Spinal cord (tissue), 10 donors: ENCODE results near the gene LCN10. TPM values are rescaled to one million over a fixed set of nuclear protein-coding genes. Genes with fewer than 3 reads are reported as not detected.
"Not testable (repeated sequence)": the region's sequence is repeated elsewhere in the genome, so short reads cannot be mapped to it uniquely, and the experiment has no call there.

ENCODE experiments used
- DNase-seq, 6 donors: peaks; one replicate each; pipeline versions ENCODE4 v3.0.0 to v3.0.0-alpha.2; 2013 to 2015; ENCODE audit warnings: low spot score in 6 of 6, low read depth in 4 of 6
- H3K27ac ChIP-seq: one replicate; pipeline ENCODE4 v1.5.1; 2013; ENCODE audit warnings: low read depth, low read length, control low read depth
- H3K27me3 ChIP-seq: one replicate; pipeline ENCODE4 v1.6.1; 2013; ENCODE audit warnings: low read length; ENCODE audit not compliant: control insufficient read depth, insufficient read depth
- H3K36me3 ChIP-seq: one replicate; pipeline ENCODE4 v1.6.1; 2013; ENCODE audit warnings: low read length; ENCODE audit not compliant: control insufficient read depth, insufficient read depth
- H3K4me1 ChIP-seq: one replicate; pipeline ENCODE4 v1.6.1; 2013; ENCODE audit warnings: low read length; ENCODE audit not compliant: control insufficient read depth, insufficient read depth
- H3K4me3 ChIP-seq: one replicate; pipeline ENCODE4 v1.5.1; 2013; ENCODE audit warnings: low read depth, low read length, control low read depth
- H3K9me3 ChIP-seq: one replicate; pipeline ENCODE4 v1.6.1; 2013; ENCODE audit warnings: low read length; ENCODE audit not compliant: control insufficient read depth, insufficient read depth
- WGBS: methylation state at CpG from one replicate; pipeline ENCODE4 v1.1.5; 2013; ENCODE audit warnings: missing lambda C conversion rate; ENCODE audit not compliant: insufficient coverage; 5-methylcytosine and 5-hydroxymethylcytosine counted together
- polyA plus RNA-seq, 2 donors: library from polyadenylated mRNA; unstranded; fragments of 120-200 nt; gene quantifications; one replicate each; pipeline ENCODE4 v1.2.1, GENCODE V29; 2013; ENCODE audit not compliant: insufficient read length in 2 of 2
- total RNA-seq, 2 donors: library from RNA; depleted of rRNA in 1 of 2; stranded (reverse); fragments of 120-200 nt in 1 of 2; fragments of >200 nt in 1 of 2; gene quantifications; one replicate each; pipeline versions ENCODE4 v1.2.3 to v1.2.4, GENCODE V29; 2013 to 2014
- donor health status: healthy.

LCN10 gene
- total and polyA plus RNA-seq, 4 donors = not detected

DNA sequence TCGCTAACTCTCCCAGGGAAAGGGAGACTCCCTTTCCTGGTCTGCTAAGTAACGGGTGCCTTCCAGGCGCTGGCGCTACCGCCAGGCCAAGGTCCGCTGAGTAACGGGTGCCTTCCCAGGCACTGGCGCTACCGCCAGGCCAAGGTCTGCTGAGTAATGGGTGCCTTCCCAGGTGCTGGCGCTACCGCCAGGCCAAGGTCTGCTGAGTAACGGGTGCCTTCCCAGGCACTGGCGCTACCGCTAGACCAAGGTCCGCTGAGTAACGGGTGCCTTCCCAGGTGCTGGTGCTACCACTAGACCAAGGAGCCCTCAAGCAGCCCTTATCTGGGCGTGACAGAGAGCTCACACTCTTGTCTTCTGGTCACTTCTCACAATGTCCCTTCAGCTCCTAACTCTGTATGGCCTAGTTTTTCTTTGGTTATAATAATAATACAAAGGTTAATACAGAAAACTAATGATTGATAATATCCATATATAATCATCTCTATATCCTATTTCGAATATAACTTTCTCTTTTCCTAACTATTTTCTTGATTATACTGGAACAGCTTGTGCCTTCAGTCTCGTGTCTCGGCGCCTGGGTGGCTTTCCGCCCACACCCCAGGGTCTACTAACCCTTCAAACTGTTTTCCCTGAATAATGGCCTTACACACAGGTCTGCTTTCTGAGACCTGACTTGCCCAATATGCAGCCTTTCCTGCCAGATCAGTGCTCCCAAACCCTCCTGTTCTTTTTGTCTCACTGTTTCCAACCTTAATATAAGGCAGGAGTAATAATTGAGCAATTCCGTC lies 43.0 kb upstream of the LCN10 start:
- not testable (repeated sequence) for H3K4me1 ChIP-seq, DNase-seq, H3K4me3 ChIP-seq, H3K27me3 ChIP-seq, H3K27ac ChIP-seq, H3K36me3 ChIP-seq, H3K9me3 ChIP-seq
- WGBS = 85% methylated on average over 22 of the region's 23 CpGs

DNA sequence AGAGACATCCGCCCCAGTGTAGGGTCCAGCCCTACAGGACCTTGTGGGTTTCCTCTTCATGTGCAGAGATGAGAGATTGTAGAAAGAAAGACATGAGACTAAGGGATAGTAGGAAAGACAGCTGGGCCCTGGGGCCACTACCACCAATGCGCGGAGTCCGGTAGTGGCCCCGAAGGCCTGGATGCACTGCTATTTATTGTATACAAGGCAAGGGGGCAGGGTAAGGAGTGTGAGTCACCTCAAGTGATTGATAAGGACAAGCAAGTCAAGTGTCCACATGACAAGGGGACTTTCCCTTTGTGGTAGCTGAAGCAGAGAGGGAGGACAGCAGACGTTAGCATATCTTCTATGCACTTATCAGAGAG lies 42.2 kb upstream of the LCN10 start:
- Histone ChIP-seq H3K27me3 (no peaks in the 10 kb centered on the region), H3K27ac (no peak overlapping the region), H3K4me3 (no peak overlapping the region), H3K36me3 (no peaks in the 10 kb centered on the region), H3K9me3 (no peaks in the 10 kb centered on the region), H3K4me1 (peaks cover 8% of the 10 kb centered on the region)
- no peak for DNase-seq
- 96% methylated on average over 6 of the region's 6 CpGs for WGBS

DNA sequence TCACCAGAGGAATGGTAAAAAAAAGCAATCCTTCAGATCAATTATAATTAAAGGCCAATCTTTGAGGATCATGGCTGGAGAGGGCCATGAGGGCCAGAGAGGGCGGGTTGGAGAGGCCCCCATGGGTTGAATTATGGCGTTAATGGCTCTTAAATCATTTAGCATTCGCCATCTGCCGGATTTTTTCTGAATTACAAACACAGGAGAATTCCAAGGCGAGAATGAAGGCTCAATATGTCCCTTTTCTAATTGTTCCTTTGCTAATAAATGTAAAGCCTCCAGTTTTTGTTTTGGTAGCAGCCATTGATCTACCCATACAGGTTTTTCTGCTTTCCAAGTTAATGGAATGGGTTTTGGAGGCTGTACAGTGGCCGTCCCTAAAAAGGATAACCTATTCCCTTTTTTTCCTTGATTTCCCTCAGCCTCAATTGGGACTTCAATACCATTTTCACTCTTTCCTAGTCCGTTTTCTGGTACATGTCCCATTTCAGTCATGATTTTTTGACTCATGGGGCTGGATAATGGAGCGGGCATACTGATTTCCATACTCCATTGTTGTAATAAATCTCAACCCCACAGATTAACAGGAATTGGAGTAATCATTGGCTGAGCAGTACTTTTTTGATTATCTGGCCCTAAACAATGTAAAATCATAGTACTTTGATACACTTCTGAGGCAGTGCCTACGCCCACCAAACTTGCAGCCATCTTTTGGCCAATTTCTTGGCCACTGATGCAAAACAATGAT lies 41.7 kb upstream of the LCN10 start:
- no peak overlapping the region for H3K27ac ChIP-seq
- H3K9me3 ChIP-seq = no peaks in the 10 kb centered on the region
- H3K27me3 ChIP-seq = no peaks in the 10 kb centered on the region
- WGBS = 79% methylated on average over 3 of the region's 9 CpGs
- no peak overlapping the region for H3K4me3 ChIP-seq
- DNase-seq = peak in 1 of 6 donors; percentile 67
- no peaks in the 10 kb centered on the region for H3K36me3 ChIP-seq
- peaks cover 5% of the 10 kb centered on the region for H3K4me1 ChIP-seq

DNA sequence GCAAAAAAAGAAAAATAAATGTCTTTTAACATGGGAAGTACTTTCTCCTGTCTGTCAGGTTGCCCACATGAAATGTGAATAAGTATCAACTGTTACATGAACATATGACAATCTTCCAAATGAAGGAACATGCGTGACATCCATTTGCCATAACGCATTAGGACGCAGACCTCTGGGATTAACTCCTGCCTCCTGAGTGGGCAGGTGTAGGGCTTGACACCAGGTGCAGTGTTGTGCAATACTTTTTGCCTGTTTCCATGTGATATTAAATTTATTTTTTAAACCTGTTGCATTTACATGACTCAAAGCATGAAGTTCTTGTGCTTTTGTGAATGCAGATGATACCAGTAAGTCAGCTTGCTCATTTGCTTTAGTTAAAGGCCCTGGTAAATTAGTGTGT lies 39.7 kb upstream of the LCN10 start:
- WGBS = no CpG with 5 or more reads among the region's 3 CpGs
- H3K36me3 ChIP-seq = no peaks in the 10 kb centered on the region
- no peak overlapping the region for H3K27ac ChIP-seq
- H3K4me1 ChIP-seq = peaks cover 1% of the 10 kb centered on the region
- no peak overlapping the region for H3K4me3 ChIP-seq
- peaks cover 3% of the 10 kb centered on the region for H3K27me3 ChIP-seq
- DNase-seq = no peak
- H3K9me3 ChIP-seq = no peaks in the 10 kb centered on the region

DNA sequence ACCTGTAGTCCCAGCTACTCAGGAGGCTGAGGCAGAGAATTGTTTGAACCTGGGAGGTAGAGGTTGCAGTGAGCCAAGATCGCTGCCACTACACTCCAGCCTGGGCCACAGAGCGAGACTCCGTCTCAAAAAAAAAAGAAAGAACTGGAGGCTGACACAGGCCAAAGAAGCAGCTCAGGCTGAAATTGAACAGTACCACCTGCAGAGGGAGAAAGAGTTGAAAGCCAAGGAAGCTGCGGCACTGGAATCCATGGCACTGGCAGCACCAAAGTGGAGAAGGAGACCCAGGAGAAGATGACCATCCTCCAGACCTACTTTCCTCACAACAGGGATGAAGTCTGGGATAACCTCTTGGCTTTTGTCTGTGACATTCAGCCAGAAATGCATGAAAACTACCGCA lies 37.1 kb upstream of the LCN10 start:
- Histone ChIP-seq H3K9me3 (no peaks in the 10 kb centered on the region), H3K36me3 (no peaks in the 10 kb centered on the region), H3K4me1 (no peaks in the 10 kb centered on the region), H3K4me3 (no peak overlapping the region), H3K27ac (no peak overlapping the region), H3K27me3 (peaks cover 3% of the 10 kb centered on the region)
- WGBS = 47% methylated on average over 3 of the region's 5 CpGs
- DNase-seq = no peak

DNA sequence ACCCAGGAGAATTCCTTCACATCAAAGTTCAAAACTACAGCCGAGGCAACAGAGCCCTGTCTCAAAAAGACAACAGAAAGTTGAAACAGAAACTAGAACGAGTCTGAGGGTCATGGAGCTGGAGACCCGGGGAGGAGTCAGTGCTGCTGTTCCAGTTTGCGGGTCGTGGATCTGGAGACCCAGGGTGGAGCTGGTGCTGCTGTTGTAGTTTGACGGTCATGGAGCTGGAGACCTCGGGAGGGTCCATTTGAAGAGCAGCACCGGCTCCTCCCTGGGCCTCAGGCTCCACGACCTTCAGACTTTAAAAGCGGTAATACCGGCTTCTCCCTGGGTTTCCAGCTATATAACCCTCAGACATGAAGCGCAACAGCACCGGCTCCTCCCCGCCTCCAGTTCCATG lies 34.6 kb upstream of the LCN10 start:
- Histone ChIP-seq H3K27ac (peak overlapping the region; percentile 33), H3K4me1 (no peaks in the 10 kb centered on the region), H3K4me3 (no peak overlapping the region), H3K9me3 (no peaks in the 10 kb centered on the region), H3K27me3 (peaks cover 3% of the 10 kb centered on the region), H3K36me3 (no peaks in the 10 kb centered on the region)
- 87% methylated on average over 14 of the region's 14 CpGs for WGBS
- DNase-seq = no peak

DNA sequence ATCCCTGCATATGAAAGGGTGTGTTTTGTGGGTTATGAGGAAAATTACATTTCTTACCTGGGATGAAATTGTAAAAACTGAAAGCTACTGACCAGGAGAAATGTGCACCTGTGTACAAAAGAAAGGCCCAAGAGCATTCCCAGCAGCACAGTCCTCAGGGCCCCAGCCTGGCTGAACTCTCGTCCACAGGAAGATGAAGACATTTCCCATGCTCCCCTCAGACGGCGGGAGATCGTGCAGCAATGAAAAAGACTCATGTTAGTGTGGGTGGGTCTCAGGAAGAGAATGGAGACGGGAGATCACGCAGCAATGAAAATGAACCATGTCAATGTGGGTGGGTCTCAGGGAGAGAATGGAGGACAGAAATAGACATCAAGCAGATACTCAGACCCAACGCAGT lies 34.2 kb upstream of the LCN10 start:
- H3K27me3 ChIP-seq = peaks cover 3% of the 10 kb centered on the region
- no peaks in the 10 kb centered on the region for H3K4me1 ChIP-seq
- H3K4me3 ChIP-seq = no peak overlapping the region
- H3K9me3 ChIP-seq = no peaks in the 10 kb centered on the region
- H3K36me3 ChIP-seq = no peaks in the 10 kb centered on the region
- DNase-seq = no peak
- H3K27ac ChIP-seq = peak overlapping the region; percentile 33
- WGBS = 73% methylated on average over 7 of the region's 7 CpGs

DNA sequence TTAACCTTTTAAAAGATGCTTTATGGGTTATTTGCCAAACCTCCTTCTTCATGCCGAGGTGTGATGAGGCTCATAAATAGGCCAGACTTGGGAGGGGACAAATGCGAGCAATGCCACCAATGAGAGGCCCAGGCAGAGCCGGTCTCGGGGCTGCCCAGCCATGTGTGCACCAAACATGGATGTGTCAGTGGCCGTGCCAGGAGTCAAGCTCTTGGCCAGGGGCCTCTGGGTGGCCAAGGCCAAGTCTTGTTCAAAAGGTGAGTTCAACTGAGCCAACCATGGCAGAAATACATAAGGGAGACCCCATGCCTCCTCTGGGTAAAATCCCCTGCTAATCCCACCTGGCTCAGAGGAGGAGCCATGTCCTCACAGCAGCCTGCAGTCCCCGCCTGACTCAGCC lies 32.5 kb upstream of the LCN10 start:
- H3K27ac ChIP-seq = no peak overlapping the region
- no peaks in the 10 kb centered on the region for H3K4me1 ChIP-seq
- DNase-seq = no peak
- H3K9me3 ChIP-seq = no peaks in the 10 kb centered on the region
- H3K27me3 ChIP-seq = peaks cover 3% of the 10 kb centered on the region
- WGBS = 82% methylated on average over 5 of the region's 6 CpGs
- H3K4me3 ChIP-seq = no peak overlapping the region
- H3K36me3 ChIP-seq = no peaks in the 10 kb centered on the region

DNA sequence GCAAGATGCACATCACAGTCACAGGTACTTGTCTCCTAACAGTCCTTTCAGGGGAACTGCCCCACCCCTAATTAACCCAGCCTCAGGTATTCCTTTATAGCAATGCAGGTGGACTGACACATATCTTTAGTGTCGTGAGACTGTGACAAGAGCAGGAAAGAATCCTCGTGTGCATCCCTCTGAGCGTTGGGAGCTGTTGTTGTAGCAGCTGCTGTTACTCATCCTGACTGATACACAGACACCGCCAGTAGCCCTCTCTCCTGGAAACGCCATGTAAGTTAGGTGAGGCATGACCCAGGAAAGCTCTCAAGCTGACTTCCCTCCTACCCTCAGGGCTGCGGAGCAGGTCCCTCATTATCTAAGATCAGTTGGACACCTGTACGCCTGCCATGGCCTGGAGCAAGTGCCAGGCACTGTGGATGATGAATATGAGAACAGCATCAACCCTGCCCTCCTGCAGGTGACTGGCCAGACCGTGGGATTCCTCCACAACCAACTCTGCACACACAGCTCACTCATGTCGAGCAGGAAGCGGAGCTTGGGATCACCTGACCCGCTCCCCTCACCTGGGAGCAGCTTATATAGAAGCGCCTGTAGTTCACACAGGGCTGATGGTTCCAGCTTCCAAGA lies 31.8 kb upstream of the LCN10 start:
- WGBS = 89% methylated on average over 12 of the region's 12 CpGs
- DNase-seq = no peak

More for the DNA sequence above, 31.8 kb upstream of the LCN10 start:
- no peaks in the 10 kb centered on the region for H3K9me3 ChIP-seq
- no peak overlapping the region for H3K4me3 ChIP-seq
- H3K36me3 ChIP-seq = no peaks in the 10 kb centered on the region
- H3K27ac ChIP-seq = no peak overlapping the region
- H3K4me1 ChIP-seq = peaks cover 3% of the 10 kb centered on the region
- H3K27me3 ChIP-seq = peaks cover 3% of the 10 kb centered on the region
